Large intestine (tissue), 3 donors: ENCODE measurements around the gene USP21. TPM values are rescaled to one million over a fixed set of nuclear protein-coding genes. Genes with fewer than 3 reads are reported as not detected.
A peak's percentile ranks its signal among the peaks of the same experiment; 100 is the strongest.

Experiments
- DNase-seq, 2 donors: peaks; one replicate each; pipeline versions ENCODE4 v3.0.0 to v3.0.0-alpha.2; 2013
- H3K27ac ChIP-seq: one replicate; pipeline ENCODE4 v1.5.1; 2013; ENCODE audit warnings: low read length
- H3K27me3 ChIP-seq: 2 replicates; pipeline ENCODE4 v1.6.1; 2013; ENCODE audit warnings: low read length; ENCODE audit not compliant: control insufficient read depth, insufficient read depth
- H3K36me3 ChIP-seq: 2 replicates; pipeline ENCODE4 v1.6.1; 2013; ENCODE audit warnings: low read length; ENCODE audit not compliant: control insufficient read depth, insufficient read depth
- H3K4me1 ChIP-seq: one replicate; pipeline ENCODE4 v1.6.1; 2013; ENCODE audit warnings: low read length; ENCODE audit not compliant: control insufficient read depth, insufficient read depth
- H3K4me3 ChIP-seq: one replicate; pipeline ENCODE4 v1.5.1; 2013; ENCODE audit warnings: low read length
- H3K9me3 ChIP-seq: one replicate; pipeline ENCODE4 v1.6.1; 2013; ENCODE audit warnings: mild to moderate bottlenecking, low read depth, low read length, moderate library complexity; ENCODE audit not compliant: control insufficient read depth
- WGBS: methylation state at CpG from one replicate; pipeline ENCODE4 v1.1.5; 2013; ENCODE audit warnings: low lambda C conversion rate; ENCODE audit not compliant: insufficient coverage; 5-methylcytosine and 5-hydroxymethylcytosine counted together
- polyA plus RNA-seq: library from polyadenylated mRNA; unstranded; fragments of 120-200 nt; gene quantifications from one replicate; pipeline ENCODE4 v1.2.1, GENCODE V29; 2013

USP21 gene
- polyA plus RNA-seq, 1 donor = 29.4 TPM

GRCh38 chr1:161171191-161171590 lies 11.9 kb downstream of the USP21 start:
- no peak for DNase-seq
- H3K4me1 ChIP-seq = peaks cover 9% of the 10 kb centered on the region
- WGBS = no CpG with 5 or more reads among the region's 5 CpGs
- no peak overlapping the region for H3K4me3 ChIP-seq
- H3K27ac ChIP-seq = no peak overlapping the region
- H3K36me3 ChIP-seq = peaks cover 68% of the 10 kb centered on the region
- H3K9me3 ChIP-seq = no peaks in the 10 kb centered on the region
- no peaks in the 10 kb centered on the region for H3K27me3 ChIP-seq

DNA sequence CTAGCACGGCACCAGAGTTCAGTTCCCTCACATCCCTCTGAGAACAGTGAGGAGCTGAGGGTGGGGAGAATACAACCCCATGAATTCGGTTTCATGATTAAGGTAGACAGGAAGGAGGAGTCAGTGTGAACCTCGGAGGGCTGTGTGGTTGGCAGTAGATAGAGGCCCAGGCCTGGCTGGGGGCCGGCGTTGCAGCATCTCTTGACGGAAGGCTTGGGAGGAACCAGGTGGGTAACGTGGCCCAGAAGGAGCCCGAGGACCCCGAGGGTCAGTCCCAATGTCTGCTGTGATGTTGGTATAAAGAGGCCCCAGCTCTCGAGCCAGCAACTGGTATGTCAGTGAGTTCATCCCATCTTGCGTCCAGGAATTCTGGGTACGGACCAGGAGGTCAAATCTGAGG lies 12.4 kb downstream of the USP21 start:
- no CpG with 5 or more reads among the region's 12 CpGs for WGBS
- Histone ChIP-seq H3K27ac (no peak overlapping the region), H3K36me3 (peaks cover 68% of the 10 kb centered on the region), H3K27me3 (no peaks in the 10 kb centered on the region), H3K4me3 (no peak overlapping the region), H3K9me3 (no peaks in the 10 kb centered on the region), H3K4me1 (peaks cover 13% of the 10 kb centered on the region)
- DNase-seq = no peak

GRCh38 chr1:161172349-161172748 lies 13.0 kb downstream of the USP21 start:
- Histone ChIP-seq H3K4me3 (no peak overlapping the region), H3K36me3 (peaks cover 68% of the 10 kb centered on the region), H3K9me3 (no peaks in the 10 kb centered on the region), H3K4me1 (peaks cover 8% of the 10 kb centered on the region), H3K27ac (no peak overlapping the region), H3K27me3 (no peaks in the 10 kb centered on the region)
- DNase-seq = no peak
- no CpG with 5 or more reads among the region's 1 CpG for WGBS

- Histone ChIP-seq H3K36me3 (peaks cover 67% of the 10 kb centered on the region), H3K27ac (no peak overlapping the region), H3K9me3 (no peaks in the 10 kb centered on the region), H3K27me3 (no peaks in the 10 kb centered on the region), H3K4me1 (peaks cover 9% of the 10 kb centered on the region), H3K4me3 (no peak overlapping the region)
- WGBS = 100% methylated on average over 1 of the region's 4 CpGs
- DNase-seq = no peak
Measured at GRCh38 chr1:161172776-161173376, 13.6 kb downstream of the USP21 start.

- Histone ChIP-seq H3K27ac (no peak overlapping the region), H3K36me3 (peaks cover 63% of the 10 kb centered on the region), H3K4me3 (no peak overlapping the region), H3K9me3 (no peaks in the 10 kb centered on the region), H3K27me3 (no peaks in the 10 kb centered on the region), H3K4me1 (peaks cover 12% of the 10 kb centered on the region)
- WGBS = no CpG with 5 or more reads among the region's 11 CpGs
- DNase-seq = no peak
Measured at GRCh38 chr1:161173711-161174110, 14.4 kb downstream of the USP21 start.

DNA sequence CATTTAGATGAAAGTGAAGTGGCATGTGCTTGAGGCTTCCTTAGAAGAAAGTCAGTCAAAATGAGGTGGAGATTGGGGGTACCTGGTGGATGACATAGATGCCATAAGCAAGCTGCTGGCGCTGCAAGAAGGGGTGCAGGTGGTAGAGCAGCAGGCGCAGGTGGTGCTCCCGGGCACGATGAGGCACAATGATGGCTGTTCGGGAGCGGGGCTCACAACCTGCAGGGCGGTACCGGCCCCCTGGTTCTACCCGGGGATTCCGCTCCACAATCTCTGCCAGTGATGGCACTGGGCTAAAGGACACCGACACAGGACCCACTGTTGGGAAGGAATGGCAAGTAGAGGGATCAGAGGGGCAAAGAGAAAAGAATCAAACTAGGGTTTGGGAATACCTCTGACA lies 15.6 kb downstream of the USP21 start:
- peaks cover 52% of the 10 kb centered on the region for H3K36me3 ChIP-seq
- H3K4me1 ChIP-seq = peaks cover 12% of the 10 kb centered on the region
- WGBS = no CpG with 5 or more reads among the region's 11 CpGs
- H3K27ac ChIP-seq = no peak overlapping the region
- no peak overlapping the region for H3K4me3 ChIP-seq
- no peak for DNase-seq
- H3K27me3 ChIP-seq = no peaks in the 10 kb centered on the region
- no peaks in the 10 kb centered on the region for H3K9me3 ChIP-seq

DNA sequence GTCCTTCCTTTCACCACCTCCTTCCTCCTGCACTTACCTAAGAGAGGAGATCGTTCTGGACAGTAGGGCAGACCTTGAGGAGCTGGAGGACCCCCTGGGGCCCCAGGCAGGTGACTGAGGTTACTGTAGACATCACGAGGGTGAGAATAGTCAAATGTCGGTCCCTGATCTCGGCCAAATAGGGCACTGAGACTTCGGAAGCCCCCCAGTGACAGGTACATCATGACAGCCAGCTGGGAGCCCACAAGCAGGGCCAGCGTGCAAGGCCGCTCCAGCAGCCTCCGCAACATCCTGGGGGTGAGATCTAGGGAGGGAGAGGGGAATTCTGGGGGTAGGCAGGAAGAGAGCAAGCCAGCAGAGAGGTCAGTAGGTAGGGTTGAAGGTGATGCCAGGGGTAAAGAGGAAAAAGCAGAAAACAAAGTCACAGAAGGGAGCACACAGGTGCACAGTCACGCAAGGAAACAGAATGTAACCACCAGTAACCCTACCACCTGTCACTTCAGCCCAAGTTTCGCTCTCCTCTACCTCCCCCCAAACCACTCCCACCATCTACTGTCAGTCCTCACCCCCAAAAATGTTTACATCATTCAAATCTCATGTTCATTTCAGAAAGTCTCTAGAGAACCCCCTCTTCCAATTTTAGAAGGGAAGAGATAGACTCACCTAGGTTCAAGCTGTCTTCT lies 16.6 kb downstream of the USP21 start:
- H3K27ac ChIP-seq = no peak overlapping the region
- peaks cover 12% of the 10 kb centered on the region for H3K4me1 ChIP-seq
- no peaks in the 10 kb centered on the region for H3K27me3 ChIP-seq
- no peaks in the 10 kb centered on the region for H3K9me3 ChIP-seq
- H3K4me3 ChIP-seq = peak overlapping the region; percentile 92
- peaks cover 46% of the 10 kb centered on the region for H3K36me3 ChIP-seq
- no peak for DNase-seq
- WGBS = no CpG with 5 or more reads among the region's 10 CpGs

- Histone ChIP-seq H3K27me3 (no peaks in the 10 kb centered on the region), H3K36me3 (peaks cover 39% of the 10 kb centered on the region), H3K27ac (peak overlapping the region; percentile 55), H3K4me1 (peaks cover 12% of the 10 kb centered on the region), H3K9me3 (no peaks in the 10 kb centered on the region), H3K4me3 (peak overlapping the region; percentile 92)
- DNase-seq = no peak
- 80% methylated on average over 1 of the region's 17 CpGs for WGBS
Measured at GRCh38 chr1:161176468-161177111, 17.3 kb downstream of the USP21 start.

DNA sequence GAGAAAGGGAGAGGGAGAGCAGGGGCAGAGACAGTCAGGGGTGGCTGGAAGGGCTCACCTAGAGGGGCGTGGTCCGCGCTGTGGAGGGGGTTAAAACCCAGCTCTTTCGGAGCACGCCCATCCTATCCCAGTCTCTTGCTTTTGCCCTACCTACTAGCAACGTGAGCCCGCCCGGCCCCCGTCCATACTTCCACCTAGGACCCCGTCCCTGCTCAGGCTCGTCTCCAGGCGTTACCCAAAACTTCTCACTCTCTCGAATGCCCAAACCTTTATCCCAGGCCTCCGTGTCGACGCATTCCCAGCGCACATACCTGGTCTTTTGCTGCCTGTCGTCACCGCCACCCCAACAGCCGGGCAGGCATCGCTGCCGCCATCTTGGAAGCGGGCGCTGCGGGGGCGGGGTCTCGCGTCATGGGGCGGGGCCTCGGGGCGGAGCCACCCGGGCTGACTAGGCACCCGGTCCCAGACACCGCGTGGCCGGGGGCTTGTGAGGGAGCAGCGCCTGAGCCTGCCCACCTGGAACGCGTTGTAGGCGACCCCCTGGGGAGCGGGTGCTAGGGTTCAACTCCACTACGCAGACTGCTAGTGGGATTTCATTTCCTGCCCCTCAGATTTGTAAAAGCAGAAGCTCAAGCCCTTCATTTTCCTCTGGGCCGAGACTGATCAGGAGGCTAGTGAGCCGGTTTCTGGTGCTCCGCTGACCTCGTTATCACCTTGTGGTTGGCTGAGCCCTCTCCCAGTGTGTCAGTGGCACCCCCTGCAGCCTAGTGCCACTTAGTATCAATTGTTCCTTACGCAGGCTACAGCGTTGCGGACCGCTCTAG lies 18.0 kb downstream of the USP21 start, which contains the start of gene B4GALT3:
B4GALT3 (minus strand) TSS at position 396 of the 824 bp plus-strand sequence. CDS start 1,447 bp downstream, outside the sequence.
- peak within 1 kb of the TSS; percentile 92 for H3K4me3 ChIP-seq
- no peaks in the 10 kb centered on the region for H3K27me3 ChIP-seq
- peaks cover 12% of the 10 kb centered on the region for H3K4me1 ChIP-seq
- peaks cover 32% of the 10 kb centered on the region for H3K36me3 ChIP-seq
- peak; percentile 62 to 91 for DNase-seq
- peak within 1 kb of the TSS; percentile 55 for H3K27ac ChIP-seq
- no CpG with 5 or more reads among the region's 50 CpGs for WGBS
- no peaks in the 10 kb centered on the region for H3K9me3 ChIP-seq

GRCh38 chr1:161177936-161178244 lies 18.6 kb downstream of the USP21 start:
- H3K4me3 ChIP-seq = peak overlapping the region; percentile 92
- 20% methylated on average over 1 of the region's 9 CpGs for WGBS

More at GRCh38 chr1:161177936-161178244, 18.6 kb downstream of the USP21 start:
- peak overlapping the region; percentile 55 for H3K27ac ChIP-seq
- no peaks in the 10 kb centered on the region for H3K9me3 ChIP-seq
- peaks cover 26% of the 10 kb centered on the region for H3K36me3 ChIP-seq
- peaks cover 12% of the 10 kb centered on the region for H3K4me1 ChIP-seq
- H3K27me3 ChIP-seq = no peaks in the 10 kb centered on the region
- no peak for DNase-seq
